Measurements from ENCODE around the gene C1QTNF12. TPM values are rescaled to one million over a fixed set of nuclear protein-coding genes. Genes with fewer than 3 reads are reported as not detected.

C1QTNF12 gene
- total RNA-seq, 1 donor from 2014 or later, result 1.3 TPM

DNA sequence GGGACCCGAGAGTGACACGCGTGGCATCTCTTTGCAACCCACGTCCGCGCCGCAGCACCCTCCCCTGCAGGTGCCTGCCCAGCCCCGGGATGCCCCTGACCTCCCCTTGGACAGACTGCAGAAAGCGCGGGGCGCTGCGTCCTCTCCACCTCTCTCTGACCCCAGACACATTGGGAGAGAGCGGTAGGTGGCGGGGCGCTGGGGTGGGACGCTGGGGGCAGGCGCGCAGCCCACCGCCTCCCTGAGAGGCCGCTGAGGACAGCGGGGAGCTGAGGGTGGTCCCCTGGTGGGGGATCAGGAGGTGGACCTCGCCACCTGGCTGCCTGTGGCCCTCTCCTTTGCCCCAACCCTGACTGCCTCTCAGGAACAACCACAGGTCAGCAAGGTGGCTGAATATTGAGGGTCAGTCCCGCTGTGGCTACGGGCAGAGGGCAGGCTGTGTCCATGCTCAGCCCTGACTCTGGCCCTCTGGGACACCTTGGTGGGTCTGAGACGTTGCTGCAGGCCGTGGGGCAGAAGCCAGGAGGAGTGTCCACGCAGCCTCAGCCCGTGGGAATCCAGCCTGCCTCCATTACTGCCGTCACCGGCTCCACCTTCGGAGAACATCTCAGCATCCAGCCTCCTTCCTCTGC, 27.9 kb upstream of the C1QTNF12 start:
- Mint-ChIP-seq H3K27ac (peak overlapping the region; percentile 69), H3K9me3 (no peaks in the 10 kb centered on the region), H3K27me3 (no peaks in the 10 kb centered on the region), H3K36me3 (ENCODE audit: low read depth) (peaks cover 14% of the 10 kb centered on the region), H3K4me3 (peak overlapping the region; percentile 76), H3K4me1 (peaks cover 28% of the 10 kb centered on the region)
- intact Hi-C loops (cut with micrococcal nuclease), result loop anchor here (5.0 kb wide), 1 partner anchor 72 kb away; no protein-coding TSS in a partner anchor
- DNase-seq, result no peak

DNA sequence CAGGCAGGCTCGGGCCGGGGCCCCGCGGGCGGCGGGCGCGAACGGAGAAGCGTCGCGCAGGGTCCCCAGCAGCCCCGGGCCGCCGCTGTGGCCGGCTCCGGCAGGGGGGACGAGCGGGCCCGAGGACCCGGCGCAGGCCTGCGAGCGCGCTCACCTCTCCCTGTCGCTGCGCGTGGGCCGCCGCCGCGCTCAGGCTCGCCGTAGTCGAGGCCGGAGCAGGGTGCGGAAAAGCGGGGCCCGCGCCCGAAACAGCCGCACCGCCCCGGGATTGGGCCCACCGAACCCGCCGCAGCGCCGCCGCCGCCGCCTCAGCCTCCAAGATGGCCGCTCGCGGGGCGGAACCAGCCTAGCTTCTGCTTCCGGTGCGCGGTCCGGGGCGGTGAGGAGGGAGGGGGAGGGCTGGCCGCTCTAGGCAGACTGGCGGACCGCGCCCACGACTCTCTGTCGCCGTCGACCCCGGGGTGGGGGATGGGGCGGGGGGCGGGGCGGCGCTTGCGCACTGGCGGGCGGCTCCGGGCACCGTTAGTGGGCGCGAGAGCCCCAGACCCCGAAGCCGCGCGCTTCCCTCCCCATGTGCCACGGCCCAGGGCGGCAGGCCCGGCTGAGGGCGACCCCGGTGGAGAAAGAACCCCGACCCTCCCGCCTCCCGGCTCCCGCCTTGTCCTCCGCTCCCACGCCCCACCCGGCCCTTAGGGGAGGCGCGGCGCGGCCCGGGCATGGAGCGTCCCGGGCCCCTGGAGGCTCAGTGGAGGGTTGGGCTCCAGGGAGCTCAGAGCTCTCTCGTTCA, 27.2 kb upstream of the C1QTNF12 start, which contains the start of gene UBE2J2:
Gene UBE2J2 (minus strand): TSS at position 343 of the 787 bp plus-strand sequence. CDS start 5,862 bp downstream, outside the sequence.
- Mint-ChIP-seq H3K27me3 (no peaks in the 10 kb centered on the region), H3K36me3 (ENCODE audit: low read depth) (peaks cover 15% of the 10 kb centered on the region), H3K27ac (peak within 1 kb of the TSS; percentile 76), H3K4me1 (peaks cover 28% of the 10 kb centered on the region), H3K9me3 (no peaks in the 10 kb centered on the region), H3K4me3 (peak within 1 kb of the TSS; percentile 86)
- DNase-seq, result peak; percentile 97
- intact Hi-C loops (cut with micrococcal nuclease), result loop anchor here (1.0 to 5.0 kb wide), 2 partner anchors 71 to 157 kb away; partner anchors contain the start of gene C1orf159

DNA sequence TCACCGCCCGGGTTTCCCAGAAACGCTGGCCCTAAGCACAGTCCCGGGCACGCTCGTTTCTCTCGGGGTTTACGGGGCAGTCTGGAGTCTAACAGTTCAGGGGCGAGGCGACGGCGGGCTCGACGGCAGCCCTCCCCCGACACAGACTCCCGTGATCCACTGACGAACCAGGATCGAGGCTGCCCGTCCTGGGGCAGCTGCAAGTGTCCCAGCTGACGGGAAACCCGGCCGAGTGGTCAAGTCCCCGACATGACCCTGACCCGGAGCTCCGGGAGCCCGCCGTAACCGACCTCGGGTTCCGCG, 26.6 kb upstream of the C1QTNF12 start:
- H3K9me3 Mint-ChIP-seq, result no peaks in the 10 kb centered on the region
- H3K36me3 Mint-ChIP-seq (ENCODE audit: low read depth), result peaks cover 17% of the 10 kb centered on the region
- peak overlapping the region; percentile 76 for H3K27ac Mint-ChIP-seq
- H3K27me3 Mint-ChIP-seq, result no peaks in the 10 kb centered on the region
- intact Hi-C loops (cut with micrococcal nuclease), result loop anchor here (1.0 to 5.0 kb wide), 2 partner anchors 71 to 157 kb away; partner anchors contain the start of gene C1orf159
- peaks cover 28% of the 10 kb centered on the region for H3K4me1 Mint-ChIP-seq
- H3K4me3 Mint-ChIP-seq, result peak overlapping the region; percentile 86
- peak; percentile 70 for DNase-seq

DNA sequence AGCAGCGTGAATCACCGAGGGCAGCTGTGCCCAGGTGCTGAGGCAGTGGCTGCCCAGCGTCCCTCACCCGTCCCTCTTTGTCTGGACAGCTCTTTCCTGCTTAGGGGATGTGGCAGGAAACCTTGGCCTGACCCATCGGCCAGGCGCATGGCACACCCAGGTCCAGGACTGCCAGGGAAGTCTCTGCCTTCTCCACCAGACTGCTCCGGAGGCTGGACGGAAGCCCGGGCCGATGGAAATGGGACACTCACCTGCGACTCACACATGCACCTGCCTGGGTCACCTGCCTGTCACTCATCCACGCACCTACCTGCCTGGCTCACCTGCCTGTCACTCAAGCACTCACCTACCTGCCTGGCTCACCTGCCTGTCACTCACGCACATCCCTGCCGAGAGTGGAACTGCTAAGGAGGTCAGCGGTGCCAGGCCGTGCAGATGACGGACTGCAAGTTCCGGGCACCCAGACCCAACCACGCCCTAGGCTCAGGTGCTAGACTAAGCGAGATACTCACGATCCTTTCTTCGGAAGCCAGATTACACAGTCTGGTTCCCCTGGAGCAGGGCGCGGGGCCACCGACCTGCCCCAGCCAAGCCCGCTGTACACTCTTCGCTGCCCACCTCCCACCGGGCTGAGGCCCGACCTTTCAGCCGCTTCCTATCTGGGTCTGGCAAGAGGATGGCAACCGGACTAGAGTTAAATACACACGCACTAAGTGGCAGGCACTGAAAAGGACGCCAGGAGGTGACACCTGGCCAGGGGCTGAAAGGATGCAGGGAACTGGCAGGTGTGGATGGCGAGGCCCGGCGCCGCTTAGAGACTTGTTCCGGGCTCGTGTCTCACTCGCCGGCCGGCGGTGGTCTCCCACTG, 26.1 kb upstream of the C1QTNF12 start:
- Mint-ChIP-seq H3K27ac (peak overlapping the region; percentile 76), H3K4me3 (peak overlapping the region; percentile 86), H3K4me1 (peaks cover 28% of the 10 kb centered on the region), H3K27me3 (no peaks in the 10 kb centered on the region), H3K36me3 (ENCODE audit: low read depth) (peaks cover 20% of the 10 kb centered on the region), H3K9me3 (no peaks in the 10 kb centered on the region)
- intact Hi-C loops (cut with micrococcal nuclease), result loop anchor here (1.0 to 5.0 kb wide), 2 partner anchors 70 to 156 kb away; partner anchors contain the start of gene C1orf159
- peak; percentile 75 for DNase-seq

DNA sequence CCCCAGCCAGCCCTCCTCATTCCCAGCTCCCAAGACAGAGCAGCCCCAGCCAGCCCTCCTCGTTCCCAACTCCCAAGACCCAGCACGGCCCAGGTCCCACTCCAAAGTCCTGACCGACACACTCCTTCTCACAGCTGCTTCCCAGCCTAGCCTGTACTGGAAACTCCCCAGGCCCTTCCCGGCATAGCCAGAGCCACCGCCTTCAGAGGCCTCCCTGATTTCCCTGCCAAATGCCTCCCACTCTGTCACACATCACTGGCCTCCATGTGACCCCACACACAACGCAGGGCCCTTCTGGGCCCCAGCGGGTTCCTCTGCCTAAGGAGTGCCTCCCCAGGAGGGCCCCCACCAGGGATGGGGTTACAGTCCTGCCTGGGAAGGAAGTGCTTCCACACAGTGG, 24.3 kb upstream of the C1QTNF12 start:
- Mint-ChIP-seq H3K36me3 (ENCODE audit: low read depth) (peaks cover 31% of the 10 kb centered on the region), H3K9me3 (no peaks in the 10 kb centered on the region), H3K4me3 (peak overlapping the region; percentile 78), H3K4me1 (peaks cover 31% of the 10 kb centered on the region), H3K27me3 (no peaks in the 10 kb centered on the region), H3K27ac (peak overlapping the region; percentile 78)
- no peak for DNase-seq
- intact Hi-C loops (cut with micrococcal nuclease), result loop anchor here (5.0 kb wide), 1 partner anchor 69 kb away; no protein-coding TSS in a partner anchor

DNA sequence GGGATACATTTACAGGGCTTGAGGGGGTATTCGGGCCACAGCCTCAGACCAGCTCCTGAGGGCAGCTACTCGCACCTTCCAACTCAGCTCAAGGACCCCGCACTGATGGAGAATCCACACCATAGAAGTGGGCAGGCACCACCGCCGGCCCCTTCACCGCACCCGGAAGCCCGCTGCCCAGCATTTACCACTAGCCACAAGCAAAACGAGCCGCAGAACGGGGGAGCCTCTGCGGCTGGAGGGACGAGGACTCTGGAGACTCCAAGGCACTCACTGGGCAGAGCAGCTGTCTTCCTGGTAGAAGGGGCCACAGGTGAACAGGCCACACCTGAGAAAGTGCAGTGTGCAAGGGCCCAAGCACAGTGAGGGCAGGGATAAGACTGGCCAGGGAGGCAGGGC, 21.8 kb upstream of the C1QTNF12 start:
- Mint-ChIP-seq H3K27me3 (no peaks in the 10 kb centered on the region), H3K27ac (no peak overlapping the region), H3K4me1 (peaks cover 30% of the 10 kb centered on the region), H3K4me3 (no peak overlapping the region), H3K36me3 (ENCODE audit: low read depth) (peaks cover 42% of the 10 kb centered on the region), H3K9me3 (no peaks in the 10 kb centered on the region)
- intact Hi-C loops (cut with micrococcal nuclease), result no loop called here
- no peak for DNase-seq

DNA sequence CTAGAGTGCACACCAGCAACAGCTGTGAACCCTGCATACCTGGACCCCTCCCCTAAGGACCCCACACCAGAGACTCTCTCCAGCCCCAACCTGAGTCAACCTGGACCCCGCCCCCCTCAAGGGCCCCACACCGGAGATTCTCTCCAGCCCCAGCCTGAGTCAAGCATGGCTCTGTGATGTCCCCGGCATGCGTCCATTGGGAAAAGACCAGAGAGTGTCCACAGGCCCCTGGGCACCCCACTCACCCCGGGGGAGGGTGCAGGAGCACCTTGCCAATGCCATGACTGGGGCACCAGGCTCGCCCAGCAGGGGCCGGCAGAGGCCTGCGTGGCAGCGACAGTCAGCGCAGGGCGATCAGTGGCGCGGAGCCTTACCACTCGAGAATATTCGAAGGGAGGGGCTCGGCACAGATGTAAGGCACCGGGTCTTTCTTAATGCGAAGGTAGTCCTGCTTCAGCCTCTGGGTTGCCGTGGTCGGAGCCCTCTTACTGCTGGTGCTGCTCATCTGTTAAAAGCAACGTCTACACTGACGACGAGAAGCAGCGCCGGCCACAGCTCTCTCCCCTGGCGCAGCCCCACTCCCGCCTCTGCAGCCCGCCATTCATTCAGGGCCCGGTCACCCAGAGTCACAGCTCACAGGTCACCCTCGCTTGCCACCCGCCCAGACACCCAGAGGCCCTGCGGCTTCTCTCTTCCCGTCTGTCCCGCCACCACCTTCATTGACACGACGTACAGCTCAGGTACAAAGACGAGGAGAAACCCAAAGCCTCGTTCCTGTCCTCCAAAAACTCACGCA, 21.2 kb upstream of the C1QTNF12 start:
- Mint-ChIP-seq H3K27me3 (no peaks in the 10 kb centered on the region), H3K4me3 (no peak overlapping the region), H3K4me1 (peaks cover 28% of the 10 kb centered on the region), H3K9me3 (no peaks in the 10 kb centered on the region), H3K27ac (no peak overlapping the region), H3K36me3 (ENCODE audit: low read depth) (peaks cover 45% of the 10 kb centered on the region)
- no peak for DNase-seq
- intact Hi-C loops (cut with micrococcal nuclease), result no loop called here

DNA sequence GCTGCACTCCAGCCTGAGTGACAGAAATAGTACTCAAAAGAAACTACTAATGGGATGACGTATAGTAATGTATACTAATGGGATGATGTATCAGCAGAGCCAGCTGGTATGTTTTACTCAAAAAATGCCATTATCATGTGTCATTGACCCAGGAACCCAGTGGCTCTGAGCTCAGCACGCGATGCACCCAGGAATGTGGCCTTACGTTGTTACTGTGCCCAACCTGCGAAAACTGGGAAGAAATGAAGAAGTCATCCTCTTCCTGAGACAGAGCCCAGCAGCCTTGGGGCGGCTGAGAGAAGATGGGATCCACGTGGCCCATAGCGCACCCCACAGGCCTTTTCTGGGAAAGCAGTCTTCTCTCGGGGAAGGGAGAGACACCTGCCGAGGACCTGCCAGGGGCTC, 18.3 kb upstream of the C1QTNF12 start:
- no peaks in the 10 kb centered on the region for H3K9me3 Mint-ChIP-seq
- no peaks in the 10 kb centered on the region for H3K27me3 Mint-ChIP-seq
- peaks cover 9% of the 10 kb centered on the region for H3K4me1 Mint-ChIP-seq
- intact Hi-C loops (cut with micrococcal nuclease), result no loop called here
- peak; percentile 70 for DNase-seq
- H3K27ac Mint-ChIP-seq, result no peak overlapping the region
- no peak overlapping the region for H3K4me3 Mint-ChIP-seq
- peaks cover 49% of the 10 kb centered on the region for H3K36me3 Mint-ChIP-seq (ENCODE audit: low read depth)

DNA sequence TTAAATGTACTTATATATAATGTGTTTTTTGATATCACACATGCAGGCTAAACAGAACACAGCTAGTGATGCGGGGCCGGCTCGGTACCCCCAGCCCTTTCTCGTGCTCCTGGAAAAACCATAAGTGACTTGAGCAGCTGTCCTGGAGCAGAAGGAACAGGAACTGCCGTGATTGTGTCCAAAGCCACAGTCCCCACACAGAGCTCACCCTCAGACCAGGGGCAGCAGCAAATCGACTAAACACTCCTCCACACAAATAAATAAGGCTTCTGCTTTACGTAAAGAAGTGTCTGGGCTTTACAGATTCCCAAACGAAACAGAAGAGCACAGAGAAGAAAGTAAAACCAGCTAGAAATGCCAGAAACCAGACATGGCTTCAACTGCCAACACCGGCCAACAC, 17.5 kb upstream of the C1QTNF12 start:
- H3K4me3 Mint-ChIP-seq, result no peak overlapping the region
- peaks cover 5% of the 10 kb centered on the region for H3K4me1 Mint-ChIP-seq
- no peak overlapping the region for H3K27ac Mint-ChIP-seq
- no peak for DNase-seq
- H3K36me3 Mint-ChIP-seq (ENCODE audit: low read depth), result peaks cover 56% of the 10 kb centered on the region
- intact Hi-C loops (cut with micrococcal nuclease), result no loop called here
- no peaks in the 10 kb centered on the region for H3K27me3 Mint-ChIP-seq
- no peaks in the 10 kb centered on the region for H3K9me3 Mint-ChIP-seq

DNA sequence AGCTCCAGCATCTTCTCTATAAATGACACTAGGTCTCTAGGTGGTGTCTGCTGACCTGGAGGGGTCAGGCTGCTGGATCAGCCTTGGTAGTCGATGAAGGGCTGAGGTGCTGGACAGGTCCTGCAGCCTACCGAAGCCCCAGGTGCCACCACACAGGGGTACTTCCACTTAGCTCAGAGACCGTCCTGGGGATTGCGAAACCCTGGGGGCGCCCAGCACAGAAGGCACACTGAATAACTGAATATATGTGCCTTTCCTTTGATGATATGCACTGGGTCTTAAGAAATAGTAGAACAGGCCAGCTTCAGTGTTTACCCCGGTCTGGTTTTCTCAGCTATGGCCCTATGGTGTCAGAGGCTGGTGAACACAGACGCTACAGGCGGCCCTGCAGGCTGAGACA, 16.2 kb upstream of the C1QTNF12 start:
- Mint-ChIP-seq H3K36me3 (ENCODE audit: low read depth) (peaks cover 55% of the 10 kb centered on the region), H3K27ac (no peak overlapping the region), H3K27me3 (no peaks in the 10 kb centered on the region), H3K4me1 (peaks cover 5% of the 10 kb centered on the region), H3K4me3 (no peak overlapping the region), H3K9me3 (no peaks in the 10 kb centered on the region)
- intact Hi-C loops (cut with micrococcal nuclease), result no loop called here
- no peak for DNase-seq

DNA sequence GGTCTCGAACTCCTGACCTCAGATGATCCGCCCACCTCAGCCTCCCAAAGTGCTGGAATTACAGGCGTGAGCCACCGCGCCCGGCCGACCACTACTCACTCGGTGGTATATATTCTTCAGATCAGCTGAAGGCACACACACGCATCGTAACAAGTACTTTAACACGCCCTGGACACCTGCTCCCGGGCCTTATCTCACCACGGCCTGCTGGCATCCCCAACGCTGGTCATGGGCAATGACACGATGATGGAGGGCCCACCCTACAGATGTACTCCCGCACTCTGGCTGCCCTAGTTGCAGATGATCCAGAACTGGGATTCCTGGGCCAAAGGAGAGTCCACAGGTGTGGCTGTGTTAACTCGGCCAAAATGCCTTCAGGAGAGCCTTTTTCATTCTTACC, 15.5 kb upstream of the C1QTNF12 start:
- DNase-seq, result no peak

DNA sequence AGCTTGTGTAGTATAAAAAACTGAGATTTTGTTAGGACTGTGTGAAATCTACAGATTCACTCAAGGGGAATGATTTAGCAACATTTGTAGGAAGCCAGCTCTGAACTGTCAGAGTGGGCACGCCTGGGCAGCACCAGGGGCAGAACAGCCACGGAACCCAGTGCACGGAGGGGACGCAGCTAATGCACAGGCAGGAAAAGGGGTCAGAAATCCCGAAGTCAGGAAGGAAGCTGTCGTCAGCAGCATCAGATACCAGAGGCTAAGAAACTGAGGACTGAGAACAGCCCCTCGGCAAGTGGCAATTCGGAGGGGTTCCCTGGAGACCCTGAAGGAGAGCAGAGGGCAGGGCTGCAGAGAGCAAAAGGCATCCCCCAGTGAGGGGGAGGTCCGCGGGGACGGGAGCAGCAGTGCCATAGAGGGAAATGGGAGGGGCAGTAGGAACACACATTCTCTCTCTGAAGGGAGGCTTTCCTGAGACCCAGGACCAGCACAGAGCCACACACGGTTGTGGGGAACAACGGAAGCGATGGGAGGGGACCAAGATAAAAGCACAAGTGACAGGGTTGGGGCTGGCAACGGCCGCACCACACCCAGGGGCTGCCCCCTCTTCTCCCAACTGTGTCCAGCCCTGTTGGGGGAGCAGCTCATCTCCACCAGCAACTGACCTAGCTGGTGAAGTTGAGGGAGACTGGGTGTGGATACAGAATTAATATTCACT, 14.5 kb upstream of the C1QTNF12 start:
- Mint-ChIP-seq H3K27me3 (no peaks in the 10 kb centered on the region), H3K4me3 (no peak overlapping the region), H3K4me1 (peaks cover 4% of the 10 kb centered on the region), H3K36me3 (ENCODE audit: low read depth) (peaks cover 59% of the 10 kb centered on the region), H3K27ac (peak overlapping the region; percentile 66), H3K9me3 (no peaks in the 10 kb centered on the region)
- intact Hi-C loops (cut with micrococcal nuclease), result no loop called here
- no peak for DNase-seq

More for the DNA sequence above, 15.5 kb upstream of the C1QTNF12 start:
- no peaks in the 10 kb centered on the region for H3K9me3 Mint-ChIP-seq
- H3K4me3 Mint-ChIP-seq, result no peak overlapping the region
- H3K27me3 Mint-ChIP-seq, result no peaks in the 10 kb centered on the region
- intact Hi-C loops (cut with micrococcal nuclease), result no loop called here
- no peak overlapping the region for H3K27ac Mint-ChIP-seq
- peaks cover 57% of the 10 kb centered on the region for H3K36me3 Mint-ChIP-seq (ENCODE audit: low read depth)
- peaks cover 5% of the 10 kb centered on the region for H3K4me1 Mint-ChIP-seq
